Measurements from ENCODE around the gene KDM2A. TPM values are rescaled to one million over a fixed set of nuclear protein-coding genes. Genes with fewer than 3 reads are reported as not detected.

The KDM2A gene
- total RNA-seq, 4 donors from 2014 or later, result 38.7 to 88.1 (median 73.5) TPM

DNA sequence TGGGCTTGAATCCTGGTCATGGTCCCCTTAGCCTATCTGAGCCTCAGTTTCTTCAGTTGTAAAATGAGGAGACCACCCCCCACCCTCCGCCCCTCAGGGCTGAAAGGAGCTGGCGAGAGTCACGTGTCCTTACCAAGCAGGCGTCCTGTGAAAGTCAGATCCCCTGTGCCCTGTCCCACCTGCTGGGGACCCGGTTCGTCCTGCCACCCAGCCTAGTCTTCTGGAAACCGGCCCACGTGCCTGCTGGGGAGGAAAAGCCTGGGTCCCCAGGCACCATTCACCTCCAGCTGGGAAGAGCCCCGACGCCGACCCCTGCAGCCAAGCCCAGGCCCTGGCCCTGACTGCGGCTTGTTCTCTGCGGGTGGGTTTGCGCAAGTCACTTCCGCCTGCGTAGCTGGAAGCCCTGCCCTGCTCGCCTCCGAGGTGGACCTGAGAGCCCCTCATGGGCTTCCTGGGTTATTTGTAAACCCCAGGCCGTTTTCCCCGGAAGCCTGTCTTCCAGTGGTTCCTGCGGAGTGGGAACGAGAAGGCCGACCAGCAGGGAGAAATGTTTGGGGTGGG lies 183.6 kb downstream of the KDM2A start:
- TF ChIP-seq, protein P1, sequence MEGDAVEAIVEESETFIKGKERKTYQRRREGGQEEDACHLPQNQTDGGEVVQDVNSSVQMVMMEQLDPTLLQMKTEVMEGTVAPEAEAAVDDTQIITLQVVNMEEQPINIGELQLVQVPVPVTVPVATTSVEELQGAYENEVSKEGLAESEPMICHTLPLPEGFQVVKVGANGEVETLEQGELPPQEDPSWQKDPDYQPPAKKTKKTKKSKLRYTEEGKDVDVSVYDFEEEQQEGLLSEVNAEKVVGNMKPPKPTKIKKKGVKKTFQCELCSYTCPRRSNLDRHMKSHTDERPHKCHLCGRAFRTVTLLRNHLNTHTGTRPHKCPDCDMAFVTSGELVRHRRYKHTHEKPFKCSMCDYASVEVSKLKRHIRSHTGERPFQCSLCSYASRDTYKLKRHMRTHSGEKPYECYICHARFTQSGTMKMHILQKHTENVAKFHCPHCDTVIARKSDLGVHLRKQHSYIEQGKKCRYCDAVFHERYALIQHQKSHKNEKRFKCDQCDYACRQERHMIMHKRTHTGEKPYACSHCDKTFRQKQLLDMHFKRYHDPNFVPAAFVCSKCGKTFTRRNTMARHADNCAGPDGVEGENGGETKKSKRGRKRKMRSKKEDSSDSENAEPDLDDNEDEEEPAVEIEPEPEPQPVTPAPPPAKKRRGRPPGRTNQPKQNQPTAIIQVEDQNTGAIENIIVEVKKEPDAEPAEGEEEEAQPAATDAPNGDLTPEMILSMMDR (IDR thresholded peaks at IDR 0.05), result no peak
- no peak for TF ChIP-seq POLR2A (IDR thresholded peaks at IDR 0.05)
- peaks cover 11 to 12% of the 10 kb centered on the region in 2 donors for H3K36me3 ChIP-seq
- H3K27me3 ChIP-seq, result no peaks in the 10 kb centered on the region
- DNase-seq, result peak; percentile 56 to 61
- H3K27ac ChIP-seq, result peak overlapping the region; percentile 70 to 87 (median 76)
- H3K9me3 ChIP-seq, result no peaks in the 10 kb centered on the region
- WGBS, 2 donors, result 16 to 25% methylated on average over 2 to 11 of the region's 23 CpGs
- H3K4me3 ChIP-seq (replicated peaks in 1 of 3), result peak overlapping the region; percentile 88 to 92 (median 89)
- intact Hi-C loops (cut with DNase I), result no loop called here
- peaks cover 10 to 24% of the 10 kb centered on the region in 2 donors for H3K4me1 ChIP-seq

DNA sequence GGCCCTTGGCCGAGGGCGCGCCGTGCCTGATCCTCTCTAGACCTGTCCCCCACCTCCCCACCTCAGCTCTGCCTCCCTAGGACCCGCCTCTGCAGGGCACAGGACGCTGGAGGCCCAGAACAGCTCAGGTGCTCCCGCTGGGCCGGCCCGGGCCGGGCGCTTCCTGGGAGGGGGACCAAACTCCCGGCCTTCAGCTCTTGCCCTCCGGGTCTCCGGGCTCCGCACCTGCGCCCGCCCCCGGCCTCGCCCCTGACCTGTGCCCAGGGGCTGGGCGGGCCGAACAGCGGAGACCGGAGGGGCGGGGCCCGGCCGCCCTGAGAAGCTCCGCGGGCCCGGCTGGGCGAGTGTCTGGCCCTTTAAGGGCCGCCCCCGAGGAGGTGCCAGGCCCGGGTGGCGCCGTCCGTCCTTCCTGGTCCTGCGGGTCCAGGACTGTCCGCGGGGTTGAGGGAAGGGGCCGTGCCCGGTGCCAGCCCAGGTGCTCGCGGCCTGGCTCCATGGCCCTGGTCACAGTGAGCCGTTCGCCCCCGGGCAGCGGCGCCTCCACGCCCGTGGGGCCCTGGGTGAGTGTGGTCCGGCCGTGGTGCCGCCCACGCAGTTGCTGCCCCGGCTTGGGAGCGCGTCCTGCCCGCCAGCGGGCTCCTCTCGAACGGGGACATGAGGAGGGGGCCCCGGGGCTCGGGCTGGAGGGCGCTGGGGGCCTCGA lies 184.2 kb downstream of the KDM2A start, which contains the start of gene SSH3:
TSS of gene SSH3 (plus strand) at position 399 of the 703 bp plus-strand sequence. CDS start at position 495, 96 bp downstream.
- no peaks in the 10 kb centered on the region for H3K9me3 ChIP-seq
- intact Hi-C loops (cut with DNase I), result no loop called here
- 0% methylated on average over 5 to 12 of the region's 65 CpGs for WGBS, 2 donors

DNA sequence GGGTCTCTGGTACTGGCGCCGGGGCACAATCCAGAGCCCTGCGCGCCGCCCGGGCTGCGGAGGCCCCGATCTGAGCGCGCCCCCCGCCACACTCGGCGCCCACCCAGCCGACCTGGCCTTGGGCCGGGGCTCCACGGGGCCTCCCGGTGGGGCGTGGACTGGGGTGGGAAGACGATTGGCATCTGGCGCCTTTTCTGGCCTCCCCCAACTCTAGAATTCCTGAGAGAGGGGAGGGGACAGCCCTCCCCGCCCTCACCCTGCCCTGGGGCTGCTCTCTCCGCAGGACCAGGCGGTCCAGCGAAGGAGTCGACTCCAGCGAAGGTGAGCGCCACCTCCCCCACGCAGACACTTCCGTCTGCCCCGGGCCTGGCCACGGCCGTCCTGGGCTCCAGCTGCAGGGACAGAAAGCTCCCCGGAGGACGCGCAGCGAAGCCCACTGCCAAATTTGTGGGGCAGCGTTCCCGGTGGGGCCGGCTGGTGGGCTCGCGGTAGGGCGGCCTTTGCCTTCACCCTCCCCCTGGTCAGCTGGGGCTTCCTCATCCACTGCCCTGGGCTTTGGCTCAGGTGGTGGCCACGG lies 184.9 kb downstream of the KDM2A start:
- no peak for TF ChIP-seq POLR2A (IDR thresholded peaks at IDR 0.05)
- TF ChIP-seq, protein P1 (IDR thresholded peaks at IDR 0.05), result no peak
- intact Hi-C loops (cut with DNase I), result no loop called here
- Histone ChIP-seq H3K9me3 (no peaks in the 10 kb centered on the region), H3K27me3 (no peaks in the 10 kb centered on the region), H3K36me3 (peaks cover 12 to 14% of the 10 kb centered on the region in 2 donors), H3K27ac (peak overlapping the region; percentile 70 to 87 (median 76)), H3K4me3 (replicated peaks in 1 of 3) (peak overlapping the region; percentile 88 to 92 (median 89)), H3K4me1 (peaks cover 10 to 24% of the 10 kb centered on the region in 2 donors)
- DNase-seq, result peak; percentile 58 to 68
- WGBS, 2 donors, result 2% methylated on average over 8 of the region's 43 CpGs; no CpG with 5 or more reads in 1 of the 2 donors

More for the DNA sequence above, 184.2 kb downstream of the KDM2A start, which contains the start of gene SSH3:
- TF ChIP-seq POLR2A (IDR thresholded peaks at IDR 0.05), result peak; percentile 8 to 76
- TF ChIP-seq, protein P1 (IDR thresholded peaks at IDR 0.05), result no peak
- Histone ChIP-seq H3K27ac (peak within 1 kb of the TSS; percentile 70 to 87 (median 76)), H3K4me3 (replicated peaks in 1 of 3) (peak within 1 kb of the TSS; percentile 88 to 92 (median 89)), H3K27me3 (no peaks in the 10 kb centered on the region), H3K36me3 (peaks cover 11 to 12% of the 10 kb centered on the region in 2 donors), H3K4me1 (peaks cover 10 to 24% of the 10 kb centered on the region in 2 donors)
- peak; percentile 92 to 94 for DNase-seq

DNA sequence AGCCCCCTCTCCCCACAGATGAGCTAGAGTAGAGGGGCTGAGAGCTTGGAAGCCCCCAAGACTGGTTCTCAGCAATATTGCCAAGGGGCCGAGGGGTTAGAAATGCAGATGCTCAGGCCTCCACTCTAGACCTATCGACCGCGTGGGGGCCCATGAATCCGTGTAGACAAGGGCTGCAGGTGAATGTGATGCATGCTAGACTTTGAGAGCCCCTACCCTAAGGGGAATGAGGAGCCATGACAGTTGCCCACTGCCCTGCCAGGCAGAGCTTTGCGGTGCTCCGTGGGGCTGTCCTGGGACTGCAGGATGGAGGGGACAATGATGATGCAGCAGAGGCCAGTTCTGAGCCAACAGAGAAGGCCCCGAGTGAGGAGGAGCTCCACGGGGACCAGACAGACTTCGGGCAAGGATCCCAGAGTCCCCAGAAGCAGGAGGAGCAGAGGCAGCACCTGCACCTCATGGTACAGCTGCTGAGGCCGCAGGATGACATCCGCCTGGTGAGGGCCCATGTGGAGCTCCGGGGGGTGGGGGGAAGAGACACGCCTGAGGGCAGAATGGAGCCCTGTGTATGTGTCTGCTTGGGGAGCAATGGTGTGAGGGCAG lies 185.5 kb downstream of the KDM2A start:
- Histone ChIP-seq H3K27me3 (no peaks in the 10 kb centered on the region), H3K4me1 (peaks cover 10 to 24% of the 10 kb centered on the region in 2 donors), H3K4me3 (replicated peaks in 1 of 3) (peak overlapping the region in 1 of 3 donors; percentile 88), H3K36me3 (peaks cover 13 to 14% of the 10 kb centered on the region in 2 donors), H3K27ac (no peak overlapping the region), H3K9me3 (no peaks in the 10 kb centered on the region)
- no peak for DNase-seq
- TF ChIP-seq, protein P1 (IDR thresholded peaks at IDR 0.05), result no peak
- TF ChIP-seq POLR2A (IDR thresholded peaks at IDR 0.05), result no peak
- intact Hi-C loops (cut with DNase I), result no loop called here
- 78% methylated on average over 13 to 14 of the region's 14 CpGs for WGBS, 2 donors

Measured in thyroid gland (tissue), 4 donors.